Lower lobe of right lung (tissue), 2 donors: ENCODE measurements around the gene GFPT1. TPM values are rescaled to one million over a fixed set of nuclear protein-coding genes. Genes with fewer than 3 reads are reported as not detected.

Source experiments
- ATAC-seq, 2 donors: fragments of 200-7000 bp; cut with Tn5 transposase; one replicate each; pipeline ENCODE4 v1.9.1; 2020 to 2022; ENCODE audit warnings: mild to moderate bottlenecking in 2 of 2, moderate library complexity in 2 of 2
- DNase-seq: peaks from one replicate; pipeline ENCODE4 v3.0.0-alpha.2; 2020
- H3K27ac ChIP-seq: fragments of 200-600 bp; one replicate; pipeline ENCODE4 v1.8.0; 2022
- H3K27me3 ChIP-seq: fragments of 200-600 bp; one replicate; pipeline ENCODE4 v1.8.0; 2022; ENCODE audit warnings: low read depth
- H3K36me3 ChIP-seq: fragments of 200-600 bp; one replicate; pipeline ENCODE4 v1.8.0; 2022; ENCODE audit warnings: mild to moderate bottlenecking
- H3K4me1 ChIP-seq: fragments of 200-600 bp; one replicate; pipeline ENCODE4 v1.8.0; 2022
- H3K4me3 ChIP-seq: fragments of 200-600 bp; one replicate; pipeline ENCODE4 v1.8.0; 2022; ENCODE audit warnings: mild to moderate bottlenecking
- H3K9me3 ChIP-seq: fragments of 200-600 bp; one replicate; pipeline ENCODE4 v1.8.0; 2022
- intact Hi-C: fragments of 100-400 bp; cut with DNase I; formaldehyde crosslinking; loops from one replicate; pipeline ENCODE4 v1.11.0; 2022
- total RNA-seq: library from RNA; stranded (reverse); fragmentation: NEBNext Ultra II Directional; extraction: Animal tissue kit (Norgen Biotek cat#: 25700); gene quantifications from one replicate; pipeline ENCODE4 v1.2.1, GENCODE V29; 2021
- TF ChIP-seq, protein P1 (sequence below): fragments of 200-600 bp; IDR thresholded peaks from one replicate; pipeline ENCODE4 v1.8.0; 2022; ENCODE audit warnings: antibody characterized with exemption, mild to moderate bottlenecking
- donor health status: DM: no; HTN: yes; CAD: no; lungs with severe emphysema.

GFPT1 gene
- total RNA-seq, 1 donor from 2014 or later, result 59.9 TPM

DNA sequence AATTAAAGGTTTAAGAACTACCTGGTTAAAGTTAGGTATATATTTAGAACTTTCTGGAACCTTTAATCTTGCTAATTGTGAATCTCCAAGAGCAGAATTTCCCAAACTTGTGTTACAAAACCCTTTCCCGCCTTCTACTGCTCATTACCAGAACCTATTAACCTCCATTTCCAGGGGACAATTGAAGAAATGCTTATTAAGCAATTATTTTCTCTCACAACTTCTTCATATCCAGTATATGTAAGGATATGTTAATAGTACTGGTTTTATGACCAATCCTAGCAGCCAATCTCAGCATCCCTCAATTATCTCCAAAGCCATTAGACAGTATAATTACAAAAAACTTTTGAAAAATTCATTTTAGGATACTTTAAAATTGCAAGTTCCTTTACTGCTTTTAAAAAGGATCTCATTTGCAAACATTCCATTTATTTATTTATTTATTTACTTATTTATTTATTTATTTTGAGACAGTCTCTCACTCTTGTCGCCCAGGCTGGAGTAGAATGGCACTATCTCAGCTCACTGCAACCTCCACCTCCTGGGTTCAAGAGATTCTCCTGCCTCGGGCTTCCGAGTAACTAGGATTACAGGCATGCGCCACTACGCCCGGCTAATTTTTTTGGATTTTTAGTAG is 3.7 kb downstream of the GFPT1 start:
- TF ChIP-seq, protein P1, sequence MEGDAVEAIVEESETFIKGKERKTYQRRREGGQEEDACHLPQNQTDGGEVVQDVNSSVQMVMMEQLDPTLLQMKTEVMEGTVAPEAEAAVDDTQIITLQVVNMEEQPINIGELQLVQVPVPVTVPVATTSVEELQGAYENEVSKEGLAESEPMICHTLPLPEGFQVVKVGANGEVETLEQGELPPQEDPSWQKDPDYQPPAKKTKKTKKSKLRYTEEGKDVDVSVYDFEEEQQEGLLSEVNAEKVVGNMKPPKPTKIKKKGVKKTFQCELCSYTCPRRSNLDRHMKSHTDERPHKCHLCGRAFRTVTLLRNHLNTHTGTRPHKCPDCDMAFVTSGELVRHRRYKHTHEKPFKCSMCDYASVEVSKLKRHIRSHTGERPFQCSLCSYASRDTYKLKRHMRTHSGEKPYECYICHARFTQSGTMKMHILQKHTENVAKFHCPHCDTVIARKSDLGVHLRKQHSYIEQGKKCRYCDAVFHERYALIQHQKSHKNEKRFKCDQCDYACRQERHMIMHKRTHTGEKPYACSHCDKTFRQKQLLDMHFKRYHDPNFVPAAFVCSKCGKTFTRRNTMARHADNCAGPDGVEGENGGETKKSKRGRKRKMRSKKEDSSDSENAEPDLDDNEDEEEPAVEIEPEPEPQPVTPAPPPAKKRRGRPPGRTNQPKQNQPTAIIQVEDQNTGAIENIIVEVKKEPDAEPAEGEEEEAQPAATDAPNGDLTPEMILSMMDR, result no peak
- Histone ChIP-seq H3K4me1 (peaks cover 67% of the 10 kb centered on the region), H3K27me3 (no peaks in the 10 kb centered on the region), H3K4me3 (no peak overlapping the region), H3K9me3 (no peaks in the 10 kb centered on the region), H3K27ac (no peak overlapping the region), H3K36me3 (no peaks in the 10 kb centered on the region)
- DNase-seq (no peak), ATAC-seq (no peak)
- intact Hi-C loops, result no loop called here

GRCh38 chr2:69382547-69382946 is 4.5 kb downstream of the GFPT1 start:
- Histone ChIP-seq H3K27ac (no peak overlapping the region), H3K9me3 (no peaks in the 10 kb centered on the region), H3K4me1 (peaks cover 61% of the 10 kb centered on the region), H3K4me3 (no peak overlapping the region), H3K27me3 (no peaks in the 10 kb centered on the region), H3K36me3 (no peaks in the 10 kb centered on the region)
- no peak for ATAC-seq
- TF ChIP-seq, protein P1, result no peak
- no peak for DNase-seq
- intact Hi-C loops, result no loop called here

DNA sequence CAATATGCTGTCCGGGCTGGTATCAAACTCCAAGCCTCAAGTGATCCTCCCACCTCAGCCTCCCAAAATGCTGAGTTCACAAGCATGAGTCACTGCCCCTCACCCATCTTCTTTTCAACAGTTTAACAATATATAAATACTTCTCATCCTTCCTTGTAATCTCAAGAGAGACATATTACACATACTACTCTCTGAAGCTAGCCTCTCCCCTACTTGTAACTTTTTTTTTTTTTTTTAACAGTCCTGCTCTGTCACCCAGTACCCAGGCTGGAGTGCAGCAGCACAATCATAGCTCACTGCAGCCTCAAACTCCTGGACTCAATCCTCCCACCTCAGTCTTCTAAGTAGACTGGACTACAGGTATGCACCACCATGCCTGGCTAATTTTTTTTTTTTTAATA is 5.7 kb downstream of the GFPT1 start:
- TF ChIP-seq, protein P1, result no peak

GRCh38 chr2:69380072-69380917 is 6.7 kb downstream of the GFPT1 start:
- Histone ChIP-seq H3K4me1 (peaks cover 53% of the 10 kb centered on the region), H3K36me3 (no peaks in the 10 kb centered on the region), H3K4me3 (no peak overlapping the region), H3K27ac (no peak overlapping the region), H3K9me3 (no peaks in the 10 kb centered on the region), H3K27me3 (no peaks in the 10 kb centered on the region)
- TF ChIP-seq, protein P1, result no peak
- intact Hi-C loops, result no loop called here
- ATAC-seq (peak; percentile 65 to 78), DNase-seq (peak; percentile 81)

More for the DNA sequence above, 5.7 kb downstream of the GFPT1 start:
- Histone ChIP-seq H3K36me3 (no peaks in the 10 kb centered on the region), H3K4me1 (peaks cover 59% of the 10 kb centered on the region), H3K27ac (no peak overlapping the region), H3K4me3 (no peak overlapping the region), H3K9me3 (no peaks in the 10 kb centered on the region), H3K27me3 (no peaks in the 10 kb centered on the region)
- ATAC-seq (peak in 1 of 2 donors; percentile 22), DNase-seq (no peak)
- intact Hi-C loops, result no loop called here

- H3K4me3 ChIP-seq, result no peak overlapping the region
- no peak for ATAC-seq
- DNase-seq, result no peak
- H3K27ac ChIP-seq, result no peak overlapping the region
- intact Hi-C loops, result no loop called here
- peaks cover 26% of the 10 kb centered on the region for H3K36me3 ChIP-seq
- no peaks in the 10 kb centered on the region for H3K9me3 ChIP-seq
- H3K4me1 ChIP-seq, result peaks cover 15% of the 10 kb centered on the region
- H3K27me3 ChIP-seq, result no peaks in the 10 kb centered on the region
- TF ChIP-seq, protein P1, result no peak
Observed at GRCh38 chr2:69376403-69376802, 10.6 kb downstream of the GFPT1 start.
